22Rv1 (cell line): ENCODE results near the gene DPYSL5.

ENCODE experiments used
- CTCF ChIP-seq: fragments of 450-650 bp; IDR thresholded peaks from 2 replicates; pipeline ENCODE4 v1.5.1; 2017; ENCODE audit warnings: mild to moderate bottlenecking
- ZFX ChIP-seq: fragments of 450-650 bp; IDR thresholded peaks from 2 replicates; pipeline ENCODE4 v1.6.1; 2017; ENCODE audit warnings: antibody characterized with exemption, borderline replicate concordance

DNA sequence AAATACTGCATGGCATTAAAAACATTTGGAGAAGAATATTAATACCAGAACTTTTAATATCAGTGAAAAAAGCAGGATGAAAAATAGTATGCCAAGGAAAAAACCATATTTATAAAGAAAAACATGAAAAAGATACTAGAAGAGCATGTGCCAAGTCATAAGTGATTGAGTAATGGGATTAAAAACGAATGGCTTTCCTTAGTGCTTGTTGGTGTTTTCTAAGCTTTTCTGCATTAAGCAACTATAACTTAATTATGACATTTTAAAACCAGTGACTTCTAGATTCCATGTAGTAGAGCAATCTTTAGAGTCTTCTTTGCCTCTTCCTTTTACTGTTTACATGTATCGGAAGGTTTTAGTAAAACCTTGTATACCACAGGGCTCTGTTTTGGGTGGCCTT lies 129.1 kb downstream of the DPYSL5 start:
- TF ChIP-seq CTCF (no peak), ZFX (no peak)
